Stimulated activated CD4-positive, alpha-beta T cell treated with anti-CD3 and anti-CD28 coated beads, Interleukin-12 subunit alpha, Interleukin-12 subunit beta, amount 100 ng/mL, for 4 hours (primary cell): ENCODE measurements around the gene DNAJC2.
"Not testable (repeated sequence)": the region's sequence is repeated elsewhere in the genome, so short reads cannot be mapped to it uniquely, and the experiment has no call there.

Source experiments
- DNase-seq: peaks from one replicate; pipeline ENCODE4 v3.0.0-alpha.2; 2020

DNAJC2 gene

DNA sequence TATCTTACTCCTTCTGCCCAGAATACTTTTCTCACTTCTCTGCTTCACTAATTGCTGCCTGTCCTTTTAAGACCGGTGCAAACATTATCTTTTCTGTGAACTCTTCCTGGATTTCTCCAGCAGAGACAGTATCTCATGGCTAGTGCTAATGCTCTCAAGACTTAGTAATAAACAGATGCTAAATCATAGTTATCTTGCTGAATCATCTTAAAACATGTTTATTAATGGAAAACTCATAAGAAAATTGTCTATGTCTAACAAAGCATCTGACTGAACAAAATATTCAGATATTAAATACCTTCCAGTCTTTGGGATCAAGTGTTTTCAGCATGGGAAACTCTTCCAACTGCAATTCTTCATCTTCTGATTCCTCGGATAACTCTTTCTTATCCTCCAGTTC is 3.1 kb downstream of the DNAJC2 start:
- no peak for DNase-seq

DNA sequence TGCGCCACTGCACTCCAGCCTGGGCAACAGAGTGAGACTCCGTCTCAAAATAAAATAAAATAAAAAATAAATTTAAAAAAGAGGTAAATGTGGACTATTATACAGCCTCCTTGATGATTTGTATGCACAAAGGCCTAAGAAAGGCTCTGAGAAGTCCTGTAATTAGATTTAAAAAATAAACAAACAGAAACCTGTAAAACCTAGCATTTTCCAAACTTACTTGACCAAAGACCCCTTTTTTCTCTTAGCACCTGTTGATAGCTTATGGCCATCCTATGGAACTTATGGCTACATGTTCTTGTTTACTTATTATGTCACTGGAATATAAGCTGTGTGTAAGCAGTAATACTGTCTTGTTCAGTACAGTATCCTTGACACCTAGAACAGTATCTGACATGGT is 5.7 kb downstream of the DNAJC2 start:
- DNase-seq, result no peak

DNA sequence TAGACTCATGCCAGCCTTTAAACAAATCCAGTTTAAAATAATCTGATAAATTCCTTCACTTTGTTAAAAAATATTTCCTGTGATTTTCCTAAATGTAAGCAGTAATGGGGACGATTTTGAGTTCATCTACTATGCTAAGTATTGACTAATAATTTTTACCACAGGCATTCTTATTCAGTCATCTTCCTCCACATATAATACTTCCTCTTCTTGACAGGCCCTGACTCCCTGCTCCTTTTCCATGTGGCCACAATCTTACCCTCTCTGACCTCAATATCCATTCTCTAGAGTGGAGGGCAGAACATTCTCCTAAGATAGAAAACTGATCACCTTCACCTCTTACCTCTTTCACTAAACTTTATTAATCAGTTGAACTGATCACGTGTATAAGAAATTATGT is 7.8 kb downstream of the DNAJC2 start:
- no peak for DNase-seq

DNA sequence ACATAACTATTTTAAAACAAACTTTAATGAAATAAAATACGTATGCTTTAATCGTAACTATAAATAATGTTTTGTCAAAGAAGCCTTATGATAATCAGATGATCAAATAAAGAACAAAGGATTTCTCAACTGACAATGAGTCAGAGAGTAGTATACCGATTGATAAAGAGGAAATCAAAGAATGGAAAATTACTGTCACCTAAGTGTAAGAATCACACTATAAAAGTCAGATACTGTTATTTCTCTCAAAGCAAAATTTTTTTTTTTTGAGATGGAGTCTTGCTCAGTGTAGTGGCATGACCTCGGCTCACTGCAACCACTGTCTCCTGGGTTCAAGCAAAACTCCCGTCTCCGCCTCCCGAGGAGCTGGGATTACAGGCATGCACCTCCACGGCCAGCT is 18.8 kb downstream of the DNAJC2 start:
- no peak for DNase-seq

DNA sequence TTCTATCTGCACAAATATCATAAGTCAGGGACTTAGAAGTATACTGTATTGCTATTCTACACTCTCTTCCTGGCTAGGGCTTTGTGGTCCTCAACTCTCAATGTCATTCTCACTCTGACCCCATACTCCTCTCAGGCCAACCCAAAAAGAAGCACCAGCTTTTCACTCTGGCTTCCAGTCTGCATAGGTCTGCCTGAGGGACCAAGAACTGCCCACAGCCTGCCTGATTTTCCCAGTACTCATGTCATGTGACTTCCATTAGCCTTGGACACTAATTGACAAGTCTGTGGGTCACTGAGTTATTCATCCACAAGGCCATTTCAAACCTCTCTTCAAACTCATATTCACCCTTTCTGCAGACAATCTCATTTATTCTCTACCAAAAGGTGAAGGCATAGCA is 27.6 kb downstream of the DNAJC2 start:
- no peak for DNase-seq

DNA sequence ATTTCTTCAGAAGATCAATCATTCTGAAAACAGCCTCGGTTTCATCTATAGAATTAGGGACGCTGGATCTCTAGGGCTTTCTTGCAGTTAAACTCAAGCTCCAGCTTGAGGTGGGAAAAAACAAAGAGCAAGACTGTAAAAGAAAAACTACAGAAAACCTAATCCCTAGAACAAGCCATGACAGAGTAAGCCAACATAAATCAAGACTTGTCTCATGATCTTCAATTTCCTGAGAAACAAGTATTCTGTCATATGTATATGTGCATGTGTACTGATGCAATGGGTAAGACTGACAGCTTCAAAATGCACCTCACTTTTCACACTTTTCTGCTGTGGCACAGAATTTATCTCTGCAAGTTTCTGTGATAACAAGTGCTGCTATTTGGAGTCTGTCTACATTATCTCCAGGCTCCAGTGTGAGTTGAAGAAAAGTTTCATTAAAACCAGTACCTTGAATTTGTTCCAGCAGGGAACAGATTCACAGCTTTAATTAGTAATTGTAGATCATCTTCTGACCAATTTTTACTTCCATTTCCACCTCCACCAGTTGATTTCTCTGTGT is 28.1 kb downstream of the DNAJC2 start:
- DNase-seq, result no peak

DNA sequence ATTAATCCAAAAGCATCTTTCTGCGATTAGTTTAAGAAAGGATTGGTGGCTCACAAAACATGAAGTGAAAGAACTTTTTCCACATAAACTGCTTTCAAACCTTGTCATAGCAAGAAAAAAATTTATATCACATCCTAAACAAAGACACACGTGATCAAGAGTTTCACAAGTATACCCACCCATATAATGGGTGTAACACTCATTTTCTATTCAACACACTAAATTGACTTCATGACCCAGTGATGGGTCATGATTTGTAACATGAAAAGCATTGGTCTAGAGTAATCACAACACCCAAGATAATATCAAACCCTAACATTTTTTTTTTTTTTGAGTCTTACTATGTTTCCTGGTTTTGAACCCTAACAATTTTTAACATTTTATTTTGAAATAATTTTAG is 29.7 kb downstream of the DNAJC2 start:
- no peak for DNase-seq

DNA sequence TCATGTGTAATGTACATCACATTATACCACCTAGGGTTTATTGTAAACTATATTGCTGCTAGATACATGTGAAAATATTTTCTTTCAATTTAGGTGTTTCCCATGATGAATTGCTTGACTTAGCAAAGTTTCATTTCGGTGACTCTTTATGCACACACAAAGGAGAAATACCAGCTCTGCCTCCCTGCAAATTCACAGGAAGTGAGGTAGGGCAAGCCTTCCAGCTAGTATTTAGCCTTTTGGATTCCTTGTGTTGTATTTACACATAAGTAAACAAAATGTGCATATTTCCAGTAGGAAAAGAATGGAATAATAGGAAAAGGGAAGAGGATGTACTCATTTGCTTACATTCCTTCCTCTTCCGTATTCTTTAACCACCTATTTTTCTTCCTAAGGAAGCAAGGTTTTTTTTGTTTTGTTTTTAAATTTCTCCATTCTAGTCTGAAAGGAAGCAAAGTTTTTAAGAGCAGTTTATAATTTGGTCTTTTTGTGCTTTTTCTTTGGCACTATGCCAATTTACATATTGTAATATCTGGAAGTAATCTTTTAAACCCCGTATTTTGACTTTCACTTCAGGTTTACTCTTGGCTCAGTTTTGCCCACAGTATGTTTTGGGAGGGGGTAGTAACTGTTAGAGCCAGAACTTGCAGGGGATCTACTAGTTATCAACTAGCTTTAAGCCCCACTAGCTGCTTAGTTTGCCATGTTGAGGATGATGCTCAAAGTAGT is 36.9 kb downstream of the DNAJC2 start:
- DNase-seq, result no peak

DNA sequence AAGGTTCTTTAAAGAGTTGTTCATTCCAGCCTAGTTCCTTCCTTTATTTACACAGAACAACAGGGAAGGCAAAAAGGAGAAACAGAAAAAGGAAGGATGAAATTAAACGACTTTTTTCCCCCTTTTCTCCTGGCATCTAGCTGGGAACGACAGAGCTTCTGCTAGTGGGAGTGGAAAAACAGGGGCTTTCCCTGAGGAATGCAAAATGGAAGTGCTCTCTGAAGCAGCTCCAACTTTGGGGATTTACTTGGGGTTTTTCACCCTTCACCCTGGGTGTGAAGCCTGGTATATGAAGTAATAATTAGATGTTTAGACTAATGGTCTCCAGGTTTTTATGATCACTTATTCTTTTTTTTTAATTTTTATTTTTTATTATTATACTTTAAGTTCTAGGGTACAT is 43.1 kb downstream of the DNAJC2 start:
- no peak for DNase-seq

DNA sequence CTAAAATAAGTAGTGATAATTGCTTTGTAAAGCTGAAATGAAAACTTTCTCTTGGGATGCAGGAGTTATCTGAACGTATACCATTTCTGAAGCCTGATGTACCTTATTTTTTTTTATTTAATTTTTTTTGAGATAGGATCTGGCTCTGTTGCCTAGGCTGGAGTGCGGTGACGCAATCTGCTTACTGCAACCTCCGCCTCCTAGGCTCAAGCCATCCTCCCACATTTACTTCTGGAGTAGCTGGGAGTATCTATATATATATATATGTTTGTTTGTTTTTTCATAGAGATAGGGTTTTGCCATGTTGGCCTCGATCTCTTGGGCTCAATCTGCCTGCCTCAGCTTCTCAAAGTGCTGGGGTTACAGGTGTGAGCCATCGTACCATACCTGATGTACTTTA is 44.9 kb downstream of the DNAJC2 start:
- DNase-seq, result no peak

DNA sequence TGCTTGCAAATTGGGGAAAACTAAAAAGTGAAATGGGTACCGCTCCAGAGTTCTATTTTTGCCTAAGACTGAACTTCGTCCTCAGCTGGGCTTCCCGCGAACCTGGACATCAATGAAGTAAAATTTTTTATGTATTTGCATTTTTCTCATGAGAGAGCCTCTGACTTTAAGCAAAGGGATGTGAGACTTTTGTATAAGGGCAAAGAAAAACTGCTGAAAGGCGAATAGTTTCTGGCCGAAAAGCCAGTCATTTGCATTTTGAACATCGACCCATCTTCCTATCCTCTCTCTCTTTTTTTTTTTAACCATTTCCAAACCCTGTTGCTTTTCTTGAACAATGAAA is 46.8 kb downstream of the DNAJC2 start:
- no peak for DNase-seq

DNA sequence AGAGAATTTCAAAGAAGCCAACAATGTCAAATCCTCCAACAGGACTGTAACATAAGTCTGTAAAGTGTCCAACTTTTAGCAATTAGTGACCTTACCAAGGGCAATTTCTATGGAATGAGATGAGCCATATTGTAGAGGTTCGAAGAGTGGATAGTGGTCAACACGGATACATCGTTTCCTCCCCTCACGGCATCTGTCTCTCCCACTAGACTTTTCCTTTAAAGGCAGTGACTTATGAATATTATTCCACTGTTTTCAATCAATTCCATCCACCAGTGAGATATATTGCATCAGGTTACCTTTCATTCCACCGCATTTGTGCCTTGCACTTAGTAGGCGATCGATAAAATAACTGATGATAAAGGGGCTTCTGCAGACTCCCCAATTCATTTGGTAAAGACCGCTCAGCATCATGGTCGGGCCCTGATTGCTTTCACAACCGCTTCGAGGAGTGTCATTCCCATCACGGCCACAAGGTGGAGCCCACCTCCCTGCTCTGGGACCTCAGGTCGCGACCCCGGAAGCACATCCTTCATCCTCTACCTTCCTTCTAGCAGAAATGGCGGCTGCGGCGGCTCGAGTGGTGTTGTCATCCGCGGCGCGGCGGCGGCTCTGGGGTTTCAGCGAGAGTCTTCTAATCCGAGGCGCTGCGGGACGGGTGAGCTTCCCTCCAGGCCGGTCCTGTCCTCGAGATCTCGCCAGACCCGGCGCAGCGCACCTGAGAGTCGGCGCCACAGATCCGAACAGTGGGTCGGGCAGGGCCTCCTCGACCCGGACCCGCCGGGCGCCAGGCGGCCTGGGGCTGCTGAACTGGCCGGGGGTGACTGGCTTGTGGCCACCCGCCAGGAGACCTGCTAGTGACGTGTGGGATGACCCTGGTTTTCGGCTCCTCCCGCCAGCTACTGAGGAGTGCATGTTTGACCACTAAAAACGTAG is 47.4 kb downstream of the DNAJC2 start, which contains the start of gene PMPCB:
Gene PMPCB (plus strand): TSS at position 535 of the 936 bp plus-strand sequence. CDS start 25 bp downstream, at position 560.
- DNase-seq, result peak; percentile 97

DNA sequence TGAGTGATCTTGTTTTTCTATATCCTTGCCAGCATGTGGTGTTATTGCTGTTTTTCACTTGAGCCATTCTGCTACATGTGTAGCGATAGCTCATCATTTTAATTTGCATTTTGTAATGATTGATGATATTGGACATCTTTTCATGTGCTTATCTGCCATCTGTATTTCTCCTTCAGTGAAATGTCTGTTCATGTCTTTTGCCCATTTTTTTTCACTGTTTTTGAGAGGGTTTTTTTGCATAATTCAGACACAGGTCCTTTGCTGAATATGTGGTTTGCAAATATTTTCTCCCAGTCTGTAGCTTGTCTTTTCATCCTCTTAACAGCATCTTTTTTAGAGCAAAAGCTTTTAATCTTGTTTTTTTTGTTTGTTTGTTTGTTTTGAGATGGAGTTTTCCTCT is 51.0 kb downstream of the DNAJC2 start:
- DNase-seq, result no peak

DNA sequence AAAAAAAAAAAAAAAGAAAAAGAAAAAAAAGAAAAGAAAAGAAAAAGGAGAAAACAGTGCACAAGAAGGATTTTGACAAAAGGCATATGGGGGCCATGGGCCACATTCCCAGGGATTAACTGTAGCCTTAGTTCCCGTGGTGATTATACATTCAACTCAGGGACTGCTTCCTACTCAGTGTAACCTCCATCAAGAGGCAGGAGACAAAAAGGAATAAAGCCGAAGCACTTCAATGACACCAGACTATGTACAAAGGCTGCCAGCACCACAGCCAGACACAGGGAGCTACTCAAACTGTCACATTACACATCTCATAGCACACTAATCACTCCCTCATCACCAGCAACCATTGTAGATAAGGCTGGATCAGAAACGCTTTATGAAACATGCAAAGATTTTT is 52.4 kb downstream of the DNAJC2 start:
- DNase-seq, result no peak

DNA sequence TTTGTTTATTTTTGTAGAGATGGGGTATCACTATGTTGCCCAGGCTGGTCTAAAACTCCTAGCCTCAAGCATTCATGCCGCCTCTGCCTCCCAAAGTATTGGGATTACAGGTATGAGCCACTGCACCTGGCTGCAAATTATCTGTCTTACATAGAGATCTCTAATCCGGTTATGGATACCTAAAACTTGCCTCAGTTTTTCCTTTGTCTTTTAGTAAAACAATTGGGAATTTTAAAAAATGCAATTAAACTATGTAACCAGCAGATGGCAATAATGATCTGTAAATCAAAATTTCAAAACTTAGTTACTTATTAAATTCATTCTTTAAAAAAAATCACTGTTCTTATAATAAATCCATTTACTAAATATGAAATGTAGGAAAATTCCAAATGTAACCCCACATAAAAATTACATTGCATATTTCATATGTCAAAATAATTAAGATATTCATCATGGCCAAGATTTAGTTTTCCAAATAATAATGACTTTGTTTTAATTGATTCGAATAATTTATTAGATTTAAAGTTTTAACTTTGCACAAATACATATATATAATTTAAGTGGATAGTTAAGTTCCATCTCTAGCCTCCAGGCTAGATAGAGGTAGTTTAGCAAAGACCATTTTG is 61.7 kb downstream of the DNAJC2 start:
- not testable (repeated sequence) for DNase-seq

DNA sequence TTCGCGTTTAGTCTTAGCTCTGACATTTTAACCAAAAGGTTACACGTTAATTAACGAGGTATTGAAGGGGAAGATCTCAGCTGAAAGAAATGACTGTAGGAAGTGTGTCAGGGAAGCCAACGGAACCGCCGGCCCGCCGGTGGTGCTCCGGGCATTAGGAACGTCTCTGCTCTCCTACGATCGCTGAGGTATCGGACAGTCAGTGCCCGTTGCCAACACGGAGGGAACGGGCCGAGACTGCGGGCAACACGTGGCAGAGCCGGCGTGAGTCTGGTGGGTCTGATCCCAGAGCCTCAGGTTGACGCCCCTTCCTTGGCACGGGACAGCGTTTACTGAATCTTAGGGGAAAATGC is 63.8 kb downstream of the DNAJC2 start:
- DNase-seq, result peak; percentile 27

DNA sequence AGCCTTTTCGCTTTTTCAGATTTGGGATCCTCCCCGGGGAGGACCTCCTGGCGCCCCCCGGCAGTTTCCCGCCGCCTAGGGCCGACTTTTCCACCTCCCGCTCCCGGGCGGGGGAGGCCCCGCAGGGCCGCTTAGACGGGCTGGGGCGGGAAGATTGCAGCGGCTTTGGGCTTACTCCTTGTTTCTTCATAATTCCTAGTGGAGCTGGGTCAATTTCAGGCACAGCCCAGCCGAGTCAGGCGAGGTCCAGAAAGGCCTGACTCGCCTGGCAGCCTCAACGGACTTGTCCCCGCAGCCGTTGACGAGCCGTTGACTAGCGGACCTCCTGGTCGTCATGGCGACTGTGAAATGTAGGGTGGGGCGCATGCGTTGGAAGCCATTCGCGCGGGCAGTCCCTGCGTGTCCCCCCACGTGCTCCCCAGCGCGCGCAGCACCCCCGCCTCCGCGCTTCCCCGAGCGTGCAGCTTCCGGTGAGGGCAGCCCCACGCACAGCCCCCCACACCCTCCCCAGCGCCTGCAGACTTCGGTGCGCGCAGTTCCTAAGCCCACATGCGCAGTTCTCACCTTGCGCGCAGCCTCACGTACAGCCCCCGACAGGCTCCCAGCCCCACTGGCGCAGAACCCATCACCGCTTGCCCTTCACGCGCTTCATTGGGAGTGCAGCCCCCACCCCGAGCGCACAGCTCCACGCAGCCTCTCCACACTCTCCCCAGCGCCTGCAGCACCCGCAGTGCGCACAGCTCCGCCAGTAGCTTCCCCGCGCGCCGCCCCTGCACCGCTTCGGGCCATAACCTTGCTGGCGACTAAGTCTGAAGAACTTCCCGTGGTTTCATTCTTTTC is 64.4 kb downstream of the DNAJC2 start:
- peak; percentile 82 for DNase-seq

DNA sequence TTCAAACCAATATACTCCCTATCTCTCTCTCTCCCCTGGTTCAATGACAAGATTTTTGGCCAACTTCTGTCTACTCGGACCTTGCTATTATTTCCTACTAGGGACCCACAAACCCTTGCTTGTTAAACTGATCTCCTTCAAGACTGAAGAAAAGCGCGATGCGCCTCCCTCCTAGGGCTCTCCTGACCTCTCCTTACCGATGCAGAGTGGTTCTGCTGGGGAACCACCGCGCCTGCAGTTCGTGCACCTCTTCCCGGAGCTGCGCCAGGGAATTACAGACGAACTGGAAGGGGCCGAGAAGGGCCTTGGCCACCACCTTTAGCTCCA is 65.0 kb downstream of the DNAJC2 start:
- DNase-seq, result not testable (repeated sequence)

DNA sequence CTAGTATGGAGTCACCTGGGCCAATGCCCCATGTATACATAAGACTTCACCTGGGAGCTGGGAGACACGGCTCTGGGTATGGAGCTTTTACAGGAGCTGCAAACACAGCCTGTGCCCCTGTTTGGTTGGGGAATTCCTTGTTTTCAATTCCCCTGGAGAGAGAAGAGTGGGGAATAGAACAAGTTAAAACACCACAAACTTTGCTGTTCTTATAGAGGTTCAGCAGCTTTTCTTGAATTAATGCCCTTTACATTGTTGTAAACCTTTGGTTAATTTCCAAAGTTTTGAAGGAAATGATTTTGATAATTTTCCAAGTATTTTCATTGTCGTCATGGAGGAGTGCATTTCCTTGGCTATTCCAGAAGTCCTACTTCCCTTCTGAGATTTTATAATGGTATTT is 66.4 kb downstream of the DNAJC2 start:
- DNase-seq, result not testable (repeated sequence)

DNA sequence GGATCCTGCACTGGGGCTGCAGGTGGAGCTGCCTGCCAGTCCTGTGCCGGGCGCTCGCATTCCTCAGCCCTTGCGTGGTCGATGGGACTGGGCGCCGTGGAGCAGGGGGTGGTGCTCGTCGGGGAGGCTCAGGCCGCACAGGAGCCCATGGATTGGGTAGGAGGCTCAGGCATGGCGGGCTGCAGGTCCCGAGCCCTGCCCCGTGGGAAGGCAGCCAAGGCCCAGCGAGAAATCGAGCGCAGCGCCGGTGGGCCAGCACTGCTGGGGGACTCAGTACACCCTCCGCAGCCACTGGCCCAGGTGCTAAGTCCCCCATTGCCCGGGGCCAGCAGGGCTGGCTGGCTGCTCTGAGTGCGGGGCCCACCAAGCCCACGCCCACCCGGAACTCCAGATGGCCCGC is 69.7 kb downstream of the DNAJC2 start:
- DNase-seq, result not testable (repeated sequence)

DNA sequence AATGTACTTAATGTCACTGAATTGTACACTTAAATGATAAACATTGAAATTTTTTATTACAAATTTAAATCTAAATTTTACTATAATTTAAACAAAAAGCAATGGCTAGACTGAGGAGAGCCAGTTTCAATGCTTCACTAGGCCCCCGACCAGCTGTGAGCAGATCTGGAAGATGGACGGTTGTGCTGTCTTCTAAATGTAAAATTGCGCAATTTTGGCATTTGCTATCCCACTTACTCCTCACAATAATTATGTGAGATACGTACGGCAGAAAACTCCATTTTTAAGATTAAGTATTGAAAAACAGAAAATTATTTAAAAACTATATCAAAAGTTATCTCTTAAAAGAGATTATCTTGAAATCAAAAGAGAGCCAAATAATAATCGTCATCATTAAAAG is 71.2 kb downstream of the DNAJC2 start:
- DNase-seq, result not testable (repeated sequence)

DNA sequence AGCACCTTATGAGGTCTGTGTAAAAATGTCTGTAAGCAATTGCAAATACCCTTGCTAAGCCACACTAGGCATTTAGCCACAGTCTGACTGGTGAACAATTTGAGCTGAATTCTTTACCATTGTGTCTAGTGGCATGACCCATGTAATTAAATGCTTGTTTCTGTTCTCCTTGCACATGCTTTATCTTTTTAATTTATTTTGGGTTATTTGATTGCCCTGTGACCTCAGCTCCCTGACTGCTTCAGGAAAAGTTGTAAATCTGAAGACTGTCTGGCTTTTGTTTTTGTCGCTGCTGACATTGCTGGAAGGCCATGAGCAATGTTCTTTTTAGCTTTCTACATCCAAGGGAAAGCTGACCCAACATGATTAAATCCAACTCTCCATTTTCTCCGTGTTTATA is 78.3 kb downstream of the DNAJC2 start:
- not testable (repeated sequence) for DNase-seq

DNA sequence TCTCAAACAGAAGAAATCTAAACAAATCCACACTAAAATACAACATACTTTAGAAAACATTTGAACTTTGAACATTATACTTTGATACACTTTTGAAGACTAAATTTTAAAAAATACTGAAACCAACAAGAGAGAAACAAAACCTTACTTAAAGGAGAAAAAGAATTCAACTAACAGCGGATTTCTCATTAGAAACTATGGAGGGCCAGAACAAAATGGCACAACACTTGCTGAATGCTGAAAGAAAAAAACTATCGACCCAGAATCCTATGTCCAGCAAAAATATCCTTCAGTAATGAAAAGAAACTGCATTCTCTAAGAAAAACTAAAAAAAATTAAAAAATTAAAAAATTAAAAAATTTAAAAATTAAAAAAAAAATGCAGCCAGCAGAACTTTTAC is 80.5 kb downstream of the DNAJC2 start:
- not testable (repeated sequence) for DNase-seq
